ENCODE measurements around the gene EXOSC7. TPM values are rescaled to one million over a fixed set of nuclear protein-coding genes. Genes with fewer than 3 reads are reported as not detected.

EXOSC7 gene
- polyA plus RNA-seq, 1 donor from 2014 or later, result 87.5 TPM

GRCh38 chr3:45026038-45026437 is 50.0 kb downstream of the EXOSC7 start, which contains the start of gene CLEC3B:
CLEC3B (plus strand) TSS chr3:45026303; CDS start chr3:45026363, 60 bp downstream.
- no peak for TF ChIP-seq POLR2AphosphoS5 (IDR thresholded peaks at IDR 0.05)
- H3K4me3 ChIP-seq (ENCODE audit: low read length), result no peak within 1 kb of the TSS
- no peak within 1 kb of the TSS for H2AFZ ChIP-seq (ENCODE audit: low read depth, low read length)

GRCh38 chr3:45026957-45027356 is 50.9 kb downstream of the EXOSC7 start:
- Histone ChIP-seq H3K79me2 (replicated peaks; ENCODE audit: insufficient read depth, low read length) (no peaks in the 10 kb centered on the region), H3K9me3 (ENCODE audit: low read length) (no peaks in the 10 kb centered on the region), H3K4me3 (ENCODE audit: low read length) (no peak overlapping the region), H3K27ac (ENCODE audit: low read length) (no peak overlapping the region), H3K9ac (ENCODE audit: low read length) (no peak overlapping the region), H2AFZ (ENCODE audit: low read depth, low read length) (no peak overlapping the region), H3K4me2 (ENCODE audit: low read length) (no peak overlapping the region), H3F3A (ENCODE audit: insufficient read depth, low read length, poor library complexity, severe bottlenecking) (no peaks in the 10 kb centered on the region), H3K27me3 (ENCODE audit: insufficient read depth, low read depth, low read length) (no peaks in the 10 kb centered on the region), H3K9me2 (ENCODE audit: insufficient read depth, low read length) (no peaks in the 10 kb centered on the region), H4K20me1 (ENCODE audit: insufficient read depth) (no peaks in the 10 kb centered on the region), H3K36me3 (ENCODE audit: insufficient read depth, low read length) (no peaks in the 10 kb centered on the region)
- TF ChIP-seq EP300 (conservative IDR thresholded peaks at IDR 0.05; ENCODE audit: poor library complexity, severe bottlenecking) (no peak), RAD21 (conservative IDR thresholded peaks at IDR 0.05) (no peak), CTCF (IDR thresholded peaks at IDR 0.05; ENCODE audit: poor library complexity, severe bottlenecking) (no peak), POLR2AphosphoS5 (IDR thresholded peaks at IDR 0.05) (no peak)

More at GRCh38 chr3:45026038-45026437, 50.0 kb downstream of the EXOSC7 start, which contains the start of gene CLEC3B:
- Histone ChIP-seq H3K9ac (ENCODE audit: low read length) (no peak within 1 kb of the TSS), H3K4me2 (ENCODE audit: low read length) (no peak within 1 kb of the TSS), H3F3A (ENCODE audit: insufficient read depth, low read length, poor library complexity, severe bottlenecking) (no peaks in the 10 kb centered on the region), H3K9me3 (ENCODE audit: low read length) (no peaks in the 10 kb centered on the region), H3K79me2 (replicated peaks; ENCODE audit: insufficient read depth, low read length) (no peaks in the 10 kb centered on the region), H4K20me1 (ENCODE audit: insufficient read depth) (no peaks in the 10 kb centered on the region), H3K36me3 (ENCODE audit: insufficient read depth, low read length) (no peaks in the 10 kb centered on the region), H3K27me3 (ENCODE audit: insufficient read depth, low read depth, low read length) (no peaks in the 10 kb centered on the region), H3K27ac (ENCODE audit: low read length) (no peak within 1 kb of the TSS), H3K9me2 (ENCODE audit: insufficient read depth, low read length) (no peaks in the 10 kb centered on the region)

GRCh38 chr3:45027441-45027840 is 51.4 kb downstream of the EXOSC7 start:
- TF ChIP-seq TAF1 (IDR thresholded peaks at IDR 0.05; ENCODE audit: low read depth), result no peak
- TF ChIP-seq REST (IDR thresholded peaks at IDR 0.05; ENCODE audit: borderline replicate concordance), result no peak
- no peak for TF ChIP-seq MXI1 (conservative IDR thresholded peaks at IDR 0.05; ENCODE audit: poor library complexity, severe bottlenecking)
- no peak for TF ChIP-seq CTCF (IDR thresholded peaks at IDR 0.05; ENCODE audit: poor library complexity, severe bottlenecking)
- TF ChIP-seq SMC3 (conservative IDR thresholded peaks at IDR 0.05; ENCODE audit: poor library complexity), result no peak
- TF ChIP-seq RAD21 (conservative IDR thresholded peaks at IDR 0.05), result no peak
- H3K9ac ChIP-seq (ENCODE audit: low read length), result no peak overlapping the region
- no peaks in the 10 kb centered on the region for H3K36me3 ChIP-seq (ENCODE audit: insufficient read depth, low read length)
- H3K4me3 ChIP-seq (ENCODE audit: low read length), result no peak overlapping the region
- H3K4me2 ChIP-seq (ENCODE audit: low read length), result no peak overlapping the region
- no peaks in the 10 kb centered on the region for H4K20me1 ChIP-seq (ENCODE audit: insufficient read depth)
- no peaks in the 10 kb centered on the region for H3K9me3 ChIP-seq (ENCODE audit: low read length)
- H3K27ac ChIP-seq (ENCODE audit: low read length), result no peak overlapping the region
- no peaks in the 10 kb centered on the region for H3K79me2 ChIP-seq (replicated peaks; ENCODE audit: insufficient read depth, low read length)
- H3F3A ChIP-seq (ENCODE audit: insufficient read depth, low read length, poor library complexity, severe bottlenecking), result no peaks in the 10 kb centered on the region
- no peaks in the 10 kb centered on the region for H3K9me2 ChIP-seq (ENCODE audit: insufficient read depth, low read length)
- no peak overlapping the region for H2AFZ ChIP-seq (ENCODE audit: low read depth, low read length)
- H3K27me3 ChIP-seq (ENCODE audit: insufficient read depth, low read depth, low read length), result no peaks in the 10 kb centered on the region
